Endodermal cell (in vitro differentiated cells): ENCODE measurements around the gene PLPPR4. TPM values are rescaled to one million over a fixed set of nuclear protein-coding genes. Genes with fewer than 3 reads are reported as not detected.

ENCODE experiments used
- DNase-seq: peaks from one replicate; pipeline ENCODE4 v3.0.0-alpha.2; 2017
- H3K27ac ChIP-seq: 2 replicates; pipeline ENCODE4 v1.5.1; 2013; ENCODE audit warnings: mild to moderate bottlenecking, low read depth, low read length, moderate library complexity
- H3K27me3 ChIP-seq: 2 replicates; pipeline ENCODE4 v1.6.1; 2013; ENCODE audit warnings: mild to moderate bottlenecking, low read length, moderate library complexity; ENCODE audit not compliant: insufficient read depth, control insufficient read depth, poor library complexity, severe bottlenecking
- H3K36me3 ChIP-seq: 2 replicates; pipeline ENCODE4 v1.7.0; 2013; ENCODE audit warnings: mild to moderate bottlenecking, low read length, moderate library complexity; ENCODE audit not compliant: control insufficient read depth, insufficient read depth
- H3K4me1 ChIP-seq: one replicate; pipeline ENCODE4 v1.7.0; 2013; ENCODE audit warnings: low read length; ENCODE audit not compliant: control insufficient read depth, insufficient read depth
- H3K4me3 ChIP-seq: 2 replicates; pipeline ENCODE4 v1.5.1; 2013; ENCODE audit warnings: mild to moderate bottlenecking, low read length, moderate library complexity
- H3K9ac ChIP-seq: 2 replicates; pipeline ENCODE4 v1.6.1; 2013; ENCODE audit warnings: mild to moderate bottlenecking, low read length, moderate library complexity; ENCODE audit not compliant: poor library complexity, severe bottlenecking; ENCODE audit errors: extremely low read depth
- H3K9me3 ChIP-seq: 2 replicates; pipeline ENCODE4 v1.6.1; 2013; ENCODE audit warnings: mild to moderate bottlenecking, low read length, moderate library complexity; ENCODE audit not compliant: control insufficient read depth
- H3K27ac Mint-ChIP-seq: 2 replicates; pipeline ENCODE4 v1.8.0; 2020; ENCODE audit warnings: mixed read lengths
- H3K27me3 Mint-ChIP-seq: 2 replicates; pipeline ENCODE4 v1.8.0; 2021; ENCODE audit warnings: mild to moderate bottlenecking, mixed read lengths; ENCODE audit not compliant: insufficient read depth
- H3K36me3 Mint-ChIP-seq: 2 replicates; pipeline ENCODE4 v1.8.0; 2020; ENCODE audit warnings: low read depth, mixed read lengths
- H3K4me1 Mint-ChIP-seq: 2 replicates; pipeline ENCODE4 v1.8.0; 2020; ENCODE audit warnings: mixed read lengths
- H3K4me3 Mint-ChIP-seq: 2 replicates; pipeline ENCODE4 v1.8.0; 2020; ENCODE audit warnings: mild to moderate bottlenecking, moderate library complexity, mixed read lengths
- H3K9me3 Mint-ChIP-seq: 2 replicates; pipeline ENCODE4 v1.8.0; 2020; ENCODE audit warnings: mild to moderate bottlenecking, mixed read lengths
- WGBS, 2 experiments: methylation state at CpG; one replicate each; pipeline versions ENCODE4 v1.1.5 to v1.1.7; 2013; ENCODE audit warnings: missing lambda C conversion rate in 2 of 2, mixed read lengths in 1 of 2; ENCODE audit not compliant: insufficient coverage in 1 of 2, insufficient read length in 1 of 2; 5-methylcytosine and 5-hydroxymethylcytosine counted together
- total RNA-seq, 2 donors: library from RNA; stranded (reverse); fragmentation: NEBNext Ultra II Directional in 1 of 2; extraction: Animal tissue kit (Norgen Biotek cat#: 25700) in 1 of 2; gene quantifications; 2 replicates in 1 of 2; 3 replicates in 1 of 2; pipeline ENCODE4 v1.2.1, GENCODE V29; 2021
- TF ChIP-seq, protein P1 (sequence below): fragments of 200-600 bp; sonication (generic); conservative IDR thresholded peaks from 2 replicates; pipeline ENCODE4 v1.5.0; 2021; ENCODE audit warnings: antibody characterized with exemption, mild to moderate bottlenecking

Gene PLPPR4
- total RNA-seq, 2 donors from 2014 or later: 0.20 TPM; not detected in 1

DNA sequence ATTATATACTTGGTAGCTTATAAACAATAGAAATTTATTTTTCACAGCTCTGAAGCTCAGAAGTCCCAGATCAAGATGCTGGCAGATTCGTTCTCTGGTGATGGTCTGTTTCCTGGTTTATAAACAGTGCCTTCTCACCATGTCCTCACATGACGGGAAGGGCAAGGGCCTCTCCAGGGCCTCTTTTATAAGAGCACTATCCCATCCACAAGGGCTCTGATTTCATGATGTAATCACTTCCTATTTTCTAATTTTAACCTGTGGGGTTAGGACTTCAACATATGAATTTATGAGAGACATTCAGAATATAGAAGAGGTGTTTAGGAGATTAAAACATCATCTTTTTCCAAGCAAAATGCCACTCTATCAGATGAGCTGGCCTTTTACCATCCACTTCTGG, 32.1 kb upstream of the PLPPR4 start:
- Mint-ChIP-seq H3K9me3 (no peaks in the 10 kb centered on the region), H3K4me1 (no peaks in the 10 kb centered on the region), H3K27ac (no peak overlapping the region), H3K27me3 (peaks cover 22% of the 10 kb centered on the region), H3K36me3 (no peaks in the 10 kb centered on the region), H3K4me3 (no peak overlapping the region)
- WGBS, 2 experiments: 40 to 95% methylated on average over 1 to 2 of the region's 2 CpGs
- Histone ChIP-seq H3K4me1 (no peaks in the 10 kb centered on the region), H3K4me3 (no peak overlapping the region), H3K27ac (no peak overlapping the region), H3K36me3 (no peaks in the 10 kb centered on the region), H3K9me3 (no peaks in the 10 kb centered on the region), H3K27me3 (peaks cover 21% of the 10 kb centered on the region), H3K9ac (no peak overlapping the region)
- TF ChIP-seq, protein P1, sequence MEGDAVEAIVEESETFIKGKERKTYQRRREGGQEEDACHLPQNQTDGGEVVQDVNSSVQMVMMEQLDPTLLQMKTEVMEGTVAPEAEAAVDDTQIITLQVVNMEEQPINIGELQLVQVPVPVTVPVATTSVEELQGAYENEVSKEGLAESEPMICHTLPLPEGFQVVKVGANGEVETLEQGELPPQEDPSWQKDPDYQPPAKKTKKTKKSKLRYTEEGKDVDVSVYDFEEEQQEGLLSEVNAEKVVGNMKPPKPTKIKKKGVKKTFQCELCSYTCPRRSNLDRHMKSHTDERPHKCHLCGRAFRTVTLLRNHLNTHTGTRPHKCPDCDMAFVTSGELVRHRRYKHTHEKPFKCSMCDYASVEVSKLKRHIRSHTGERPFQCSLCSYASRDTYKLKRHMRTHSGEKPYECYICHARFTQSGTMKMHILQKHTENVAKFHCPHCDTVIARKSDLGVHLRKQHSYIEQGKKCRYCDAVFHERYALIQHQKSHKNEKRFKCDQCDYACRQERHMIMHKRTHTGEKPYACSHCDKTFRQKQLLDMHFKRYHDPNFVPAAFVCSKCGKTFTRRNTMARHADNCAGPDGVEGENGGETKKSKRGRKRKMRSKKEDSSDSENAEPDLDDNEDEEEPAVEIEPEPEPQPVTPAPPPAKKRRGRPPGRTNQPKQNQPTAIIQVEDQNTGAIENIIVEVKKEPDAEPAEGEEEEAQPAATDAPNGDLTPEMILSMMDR: no peak
- DNase-seq: no peak

DNA sequence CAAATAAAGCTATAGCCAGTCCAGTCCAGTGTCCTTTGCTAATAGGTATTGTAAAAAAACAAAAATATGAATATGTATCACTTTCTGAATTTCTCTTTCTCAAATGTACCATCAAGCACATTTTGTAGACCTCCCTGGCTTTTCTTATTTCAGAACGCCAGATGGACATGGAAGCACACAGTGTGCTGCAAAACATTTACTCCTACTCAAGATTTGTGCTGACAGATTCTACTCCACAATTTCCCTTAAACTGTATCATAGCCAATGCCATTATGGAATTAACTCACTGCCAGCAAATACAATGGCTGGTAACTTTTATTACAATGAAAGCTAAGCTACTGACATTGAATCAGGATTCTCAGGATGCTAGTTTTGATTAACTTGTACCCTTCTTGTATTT, 30.8 kb upstream of the PLPPR4 start:
- Histone ChIP-seq H3K9me3 (no peaks in the 10 kb centered on the region), H3K36me3 (no peaks in the 10 kb centered on the region), H3K4me1 (no peaks in the 10 kb centered on the region), H3K27ac (no peak overlapping the region), H3K9ac (no peak overlapping the region), H3K27me3 (peaks cover 8% of the 10 kb centered on the region), H3K4me3 (no peak overlapping the region)
- no peaks in the 10 kb centered on the region for H3K4me1 Mint-ChIP-seq
- DNase-seq: no peak
- 84 to 100% methylated on average over 1 of the region's 1 CpG for WGBS, 2 experiments
- peaks cover 9% of the 10 kb centered on the region for H3K27me3 Mint-ChIP-seq
- no peak overlapping the region for H3K27ac Mint-ChIP-seq
- no peaks in the 10 kb centered on the region for H3K9me3 Mint-ChIP-seq
- no peaks in the 10 kb centered on the region for H3K36me3 Mint-ChIP-seq
- TF ChIP-seq, protein P1: no peak
- H3K4me3 Mint-ChIP-seq: no peak overlapping the region

DNA sequence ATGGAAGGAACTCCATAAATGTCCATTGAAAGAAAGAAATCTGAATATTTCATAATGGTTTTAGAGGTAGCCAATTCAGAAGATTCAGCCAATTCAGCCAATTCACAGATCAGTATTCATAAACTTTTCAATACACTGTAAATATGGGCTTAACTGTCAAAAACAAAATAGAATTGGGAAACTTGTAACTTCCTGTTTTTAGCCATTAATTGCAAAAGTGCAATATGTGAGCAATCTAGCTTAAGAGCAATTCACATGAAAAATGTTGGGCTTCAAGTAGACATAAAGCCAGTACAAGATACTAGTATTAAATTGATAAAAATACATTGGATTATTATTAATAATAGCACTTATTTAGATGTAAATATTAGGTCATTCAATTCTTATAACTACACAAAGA, 27.5 kb upstream of the PLPPR4 start:
- Histone ChIP-seq H3K9ac (no peak overlapping the region), H3K9me3 (no peaks in the 10 kb centered on the region), H3K4me3 (no peak overlapping the region), H3K4me1 (no peaks in the 10 kb centered on the region), H3K27me3 (peaks cover 5% of the 10 kb centered on the region), H3K27ac (no peak overlapping the region), H3K36me3 (no peaks in the 10 kb centered on the region)
- no peak overlapping the region for H3K27ac Mint-ChIP-seq
- no peaks in the 10 kb centered on the region for H3K9me3 Mint-ChIP-seq
- H3K4me3 Mint-ChIP-seq: no peak overlapping the region
- H3K4me1 Mint-ChIP-seq: no peaks in the 10 kb centered on the region
- H3K27me3 Mint-ChIP-seq: peaks cover 4% of the 10 kb centered on the region
- TF ChIP-seq, protein P1: no peak
- H3K36me3 Mint-ChIP-seq: no peaks in the 10 kb centered on the region
- no peak for DNase-seq
